Mesenchymal stem cell (in vitro differentiated cells and primary cell): ENCODE measurements around the gene SLC25A45.

ENCODE experiments used
- DNase-seq: peaks from one replicate; pipeline ENCODE4 v3.0.0-alpha.2; 2013
- H2AFZ ChIP-seq: one replicate; pipeline ENCODE4 v1.6.1; 2013; ENCODE audit warnings: low read depth, mild to moderate bottlenecking, control low read depth, inconsistent platforms, low read length, moderate library complexity
- H2AK5ac ChIP-seq: 2 replicates; pipeline ENCODE4 v1.6.1; 2013; ENCODE audit warnings: low read length, moderate library complexity, mild to moderate bottlenecking, inconsistent platforms; ENCODE audit not compliant: severe bottlenecking
- H2BK120ac ChIP-seq: one replicate; pipeline ENCODE4 v1.6.1; 2013; ENCODE audit warnings: low read depth, mild to moderate bottlenecking, inconsistent platforms, low read length, moderate library complexity
- H2BK12ac ChIP-seq, 2 experiments: one replicate each; pipeline ENCODE4 v1.6.1; 2013; ENCODE audit warnings: inconsistent platforms in 2 of 2, low read length in 2 of 2, mild to moderate bottlenecking in 2 of 2, moderate library complexity in 2 of 2, control low read depth in 1 of 2
- H2BK15ac ChIP-seq: one replicate; pipeline ENCODE4 v1.6.1; 2013; ENCODE audit warnings: mild to moderate bottlenecking, low read depth, inconsistent platforms; ENCODE audit not compliant: poor library complexity, severe bottlenecking
- H2BK5ac ChIP-seq: 2 replicates; pipeline ENCODE4 v1.6.1; 2013; ENCODE audit warnings: low read depth, mild to moderate bottlenecking, low read length, control low read depth, inconsistent platforms; ENCODE audit not compliant: poor library complexity, severe bottlenecking
- H3K14ac ChIP-seq, 2 experiments: one replicate each; pipeline ENCODE4 v1.6.1; 2013; ENCODE audit warnings: inconsistent platforms in 2 of 2, low read length in 2 of 2, control low read depth in 1 of 2, mild to moderate bottlenecking in 1 of 2, moderate library complexity in 1 of 2
- H3K18ac ChIP-seq, 2 experiments: one replicate each; pipeline ENCODE4 v1.6.1; 2013; ENCODE audit warnings: inconsistent platforms in 2 of 2, low read length in 2 of 2, control low read depth in 1 of 2, low read depth in 1 of 2, mild to moderate bottlenecking in 1 of 2
- H3K23ac ChIP-seq, 2 experiments: one replicate each; pipeline ENCODE4 v1.6.1; 2013; ENCODE audit warnings: inconsistent platforms in 2 of 2, low read length in 2 of 2, mild to moderate bottlenecking in 2 of 2, moderate library complexity in 2 of 2, control low read depth in 1 of 2
- H3K27ac ChIP-seq: 2 replicates; pipeline ENCODE4 v1.5.1; 2013; ENCODE audit warnings: mild to moderate bottlenecking, moderate library complexity, low read length, control low read depth, inconsistent platforms; ENCODE audit not compliant: poor library complexity, severe bottlenecking
- H3K27me3 ChIP-seq, 2 experiments: 2 replicates each; pipeline versions ENCODE4 v1.6.1 to v1.7.0; 2013; ENCODE audit warnings: low read length in 2 of 2, mild to moderate bottlenecking in 2 of 2, moderate library complexity in 2 of 2, control low read depth in 1 of 2, inconsistent platforms in 1 of 2; ENCODE audit not compliant: control insufficient read depth in 1 of 2, insufficient read depth in 1 of 2
- H3K36me3 ChIP-seq, 2 experiments: 2 replicates each; pipeline versions ENCODE4 v1.6.1 to v1.7.0; 2013; ENCODE audit warnings: low read length in 2 of 2, control low read depth in 1 of 2, inconsistent platforms in 1 of 2, low read depth in 1 of 2, mild to moderate bottlenecking in 1 of 2; ENCODE audit not compliant: insufficient read depth in 2 of 2, control insufficient read depth in 1 of 2
- H3K4ac ChIP-seq, 2 experiments: one replicate each; pipeline ENCODE4 v1.6.1; 2013; ENCODE audit warnings: inconsistent platforms in 2 of 2, low read length in 2 of 2, mild to moderate bottlenecking in 2 of 2, moderate library complexity in 2 of 2, control low read depth in 1 of 2, low read depth in 1 of 2
- H3K4me1 ChIP-seq: 2 replicates; pipeline ENCODE4 v1.6.1; 2013; ENCODE audit warnings: low read depth, low read length, control low read depth; ENCODE audit not compliant: control insufficient read depth, insufficient read depth
- H3K4me2 ChIP-seq: 2 replicates; pipeline ENCODE4 v1.6.1; 2013; ENCODE audit warnings: low read length, mild to moderate bottlenecking, inconsistent platforms; ENCODE audit not compliant: poor library complexity, severe bottlenecking
- H3K4me3 ChIP-seq, 2 experiments: 2 replicates each; pipeline versions ENCODE4 v1.5.1 to v1.7.0; 2013; ENCODE audit warnings: low read length in 2 of 2, mild to moderate bottlenecking in 2 of 2, control low read depth in 1 of 2, low read depth in 1 of 2; ENCODE audit not compliant: insufficient read depth in 1 of 2
- H3K79me1 ChIP-seq: replicated peaks from 2 replicates; pipeline ENCODE4 v1.6.1; 2013; ENCODE audit warnings: mild to moderate bottlenecking, control low read depth, low read length, inconsistent platforms; ENCODE audit not compliant: poor library complexity, severe bottlenecking
- H3K9ac ChIP-seq: 2 replicates; pipeline ENCODE4 v1.7.0; 2013; ENCODE audit warnings: mild to moderate bottlenecking, low read length, moderate library complexity
- H3K9me3 ChIP-seq: 2 replicates; pipeline ENCODE4 v1.7.0; 2013; ENCODE audit warnings: mild to moderate bottlenecking, low read length; ENCODE audit not compliant: control insufficient read depth
- H4K8ac ChIP-seq: one replicate; pipeline ENCODE4 v1.6.1; 2013; ENCODE audit warnings: inconsistent platforms, mild to moderate bottlenecking, low read length, moderate library complexity
- H4K91ac ChIP-seq: one replicate; pipeline ENCODE4 v1.6.1; 2013; ENCODE audit warnings: mild to moderate bottlenecking, low read length, inconsistent platforms
- WGBS: methylation state at CpG from one replicate; pipeline ENCODE4 v1.1.7; 2013; ENCODE audit warnings: mixed read lengths; 5-methylcytosine and 5-hydroxymethylcytosine counted together

SLC25A45 gene

DNA sequence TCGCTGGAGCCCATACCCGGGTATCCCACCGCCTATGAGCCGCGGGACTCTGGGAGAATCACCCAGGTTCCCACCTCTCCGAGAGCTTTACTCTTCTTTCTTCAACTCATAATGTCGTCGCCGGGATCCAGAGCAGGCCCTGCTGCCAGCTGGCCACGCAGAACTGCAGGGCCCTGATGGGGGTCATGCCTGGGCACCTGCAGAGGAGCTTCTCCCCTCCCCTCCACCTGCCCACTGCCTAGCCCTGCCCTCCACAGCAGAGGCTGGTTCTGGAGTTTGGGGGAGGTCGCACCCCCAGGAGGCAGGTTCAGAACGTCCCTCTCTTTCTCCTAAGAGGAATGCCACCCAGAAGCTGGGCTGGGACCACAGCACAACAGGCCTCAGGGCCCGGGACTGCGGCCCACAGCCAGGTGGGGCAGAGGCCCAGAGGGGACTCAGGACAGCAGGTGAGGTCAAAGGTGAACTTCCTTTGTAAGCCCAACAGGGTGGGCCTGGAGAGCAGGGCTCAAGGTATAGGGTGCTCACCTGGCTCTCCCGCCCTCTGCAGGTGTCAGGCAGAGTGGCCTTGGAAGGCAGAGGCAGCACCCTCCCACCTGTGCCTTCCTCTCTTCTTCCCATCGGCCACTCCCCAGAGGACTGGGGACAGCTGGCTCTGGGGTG lies 1.9 kb downstream of the SLC25A45 start:
- Histone ChIP-seq H3K4me1 (peaks cover 57% of the 10 kb centered on the region), H2BK15ac (peak overlapping the region; percentile 95), H3K9ac (no peak overlapping the region), H4K8ac (peak overlapping the region; percentile 37), H3K9me3 (no peaks in the 10 kb centered on the region), H3K27ac (no peak overlapping the region), H2BK12ac (peak overlapping the region; percentile 49 to 98), H3K4me2 (no peak overlapping the region), H2AFZ (no peak overlapping the region), H3K23ac (no peak overlapping the region), H2BK5ac (no peak overlapping the region), H3K27me3 (no peaks in the 10 kb centered on the region), H4K91ac (peak overlapping the region; percentile 90), H3K14ac (peak overlapping the region in 1 of 2 experiments; percentile 93), H3K79me1 (peaks cover 11% of the 10 kb centered on the region), H3K4me3 (no peak overlapping the region), H3K4ac (peak overlapping the region in 1 of 2 experiments; percentile 26), H2AK5ac (peak overlapping the region; percentile 80), H3K36me3 (no peaks in the 10 kb centered on the region), H2BK120ac (peak overlapping the region; percentile 56), H3K18ac (peak overlapping the region; percentile 8 to 13)
- DNase-seq, result no peak
- 96% methylated on average over 16 of the region's 16 CpGs for WGBS

DNA sequence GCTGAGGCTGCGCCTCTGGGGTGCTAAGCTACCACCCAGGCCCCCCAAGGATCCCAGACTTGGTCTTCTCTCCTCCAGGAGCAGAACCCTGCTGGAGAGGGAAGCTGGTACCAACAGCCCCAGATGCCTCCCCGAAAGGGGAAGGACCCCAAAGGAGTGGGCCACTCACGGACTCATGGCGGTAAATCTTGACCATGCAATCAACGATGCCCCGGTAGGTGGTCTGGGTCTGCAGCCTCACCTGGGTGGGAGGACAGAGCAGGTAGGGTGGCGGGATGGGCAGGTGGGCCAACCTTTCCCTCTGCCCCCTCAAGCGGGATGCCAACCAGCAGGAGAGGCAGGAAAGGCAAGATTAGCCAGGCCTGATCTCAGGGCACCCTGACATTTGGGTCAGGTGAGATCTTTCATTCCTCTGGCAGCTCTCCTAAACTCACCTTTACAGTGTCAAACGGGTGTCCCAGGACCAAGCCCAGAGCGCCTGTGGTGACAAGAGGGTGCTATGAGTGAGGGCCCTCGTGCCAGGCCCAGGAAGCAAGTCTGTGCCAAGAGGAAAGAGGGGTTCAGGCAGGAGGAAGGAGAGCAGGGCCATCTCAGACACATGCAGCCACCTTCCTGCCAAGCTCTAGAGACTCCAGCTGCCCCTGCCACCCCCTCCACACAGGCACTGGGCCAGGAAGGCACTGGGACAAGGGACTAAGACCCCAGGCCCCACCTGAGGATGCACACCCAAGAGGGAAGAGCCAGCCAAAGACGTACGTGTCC lies 2.6 kb downstream of the SLC25A45 start:
- Histone ChIP-seq H2BK120ac (peak overlapping the region; percentile 56), H3K23ac (peak overlapping the region in 1 of 2 experiments; percentile 19), H3K9ac (no peak overlapping the region), H3K18ac (peak overlapping the region in 1 of 2 experiments; percentile 63), H3K4me2 (no peak overlapping the region), H2AFZ (no peak overlapping the region), H2BK5ac (no peak overlapping the region), H3K9me3 (no peaks in the 10 kb centered on the region), H3K4me3 (no peak overlapping the region), H3K36me3 (no peaks in the 10 kb centered on the region), H3K14ac (peak overlapping the region in 1 of 2 experiments; percentile 44), H3K4me1 (peaks cover 52% of the 10 kb centered on the region), H3K79me1 (peaks cover 11% of the 10 kb centered on the region), H2BK15ac (peak overlapping the region; percentile 95), H2AK5ac (peak overlapping the region; percentile 38), H4K91ac (peak overlapping the region; percentile 43), H3K27me3 (no peaks in the 10 kb centered on the region), H4K8ac (no peak overlapping the region), H2BK12ac (peak overlapping the region; percentile 12 to 98), H3K27ac (no peak overlapping the region), H3K4ac (peak overlapping the region in 1 of 2 experiments; percentile 26)
- 92% methylated on average over 11 of the region's 13 CpGs for WGBS
- no peak for DNase-seq

DNA sequence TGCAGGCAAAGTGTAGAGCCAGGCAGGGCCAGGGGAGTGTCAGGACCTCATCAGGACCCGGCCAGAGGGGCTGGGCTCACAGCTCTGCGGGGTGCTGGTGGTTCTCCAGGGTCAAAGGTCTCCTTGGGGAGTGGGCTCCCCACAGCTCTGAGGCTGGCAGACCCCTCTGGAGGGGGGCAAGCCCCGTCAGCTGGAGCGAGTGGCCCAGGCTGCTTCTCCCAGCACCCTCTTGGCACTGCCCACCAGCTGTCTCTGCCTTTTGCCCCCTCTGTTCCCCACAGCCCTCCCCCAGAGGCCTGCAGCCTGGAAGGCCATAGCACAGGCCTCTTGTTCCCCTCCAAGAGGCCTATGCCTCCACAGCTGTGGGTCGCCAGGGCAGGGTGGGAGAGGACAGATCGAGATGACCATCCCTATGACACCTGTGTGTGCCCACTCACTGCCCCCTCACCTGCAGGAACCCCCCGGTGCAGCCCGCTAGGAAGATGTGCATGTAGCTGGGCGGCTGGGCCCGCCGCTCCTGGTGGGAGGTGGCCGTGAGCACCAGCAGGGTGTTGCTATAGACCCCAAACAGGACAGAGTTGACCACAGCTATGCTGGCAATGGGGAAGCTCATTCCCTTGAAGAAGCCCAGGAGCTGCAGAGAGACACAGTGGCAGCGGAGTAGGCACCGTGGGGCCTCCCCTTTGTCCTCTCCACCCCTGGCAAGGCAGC lies 3.4 kb downstream of the SLC25A45 start:
- no peak overlapping the region for H2BK5ac ChIP-seq
- no peak for DNase-seq
- H3K23ac ChIP-seq, result peak overlapping the region in 1 of 2 experiments; percentile 19
- H4K91ac ChIP-seq, result peak overlapping the region; percentile 74
- H3K14ac ChIP-seq, result no peak overlapping the region
- H3K27me3 ChIP-seq, result no peaks in the 10 kb centered on the region
- H3K9ac ChIP-seq, result no peak overlapping the region
- H3K9me3 ChIP-seq, result no peaks in the 10 kb centered on the region
- H2BK12ac ChIP-seq, result peak overlapping the region; percentile 38 to 88
- H4K8ac ChIP-seq, result no peak overlapping the region
- H3K4me1 ChIP-seq, result peaks cover 51% of the 10 kb centered on the region
- no peak overlapping the region for H3K27ac ChIP-seq
- H3K4me2 ChIP-seq, result no peak overlapping the region
- H3K4me3 ChIP-seq, result no peak overlapping the region
- no peak overlapping the region for H2AFZ ChIP-seq
- WGBS, result 93% methylated on average over 14 of the region's 14 CpGs
- H2BK120ac ChIP-seq, result no peak overlapping the region
- H3K79me1 ChIP-seq, result peaks cover 11% of the 10 kb centered on the region
- peak overlapping the region; percentile 40 for H2AK5ac ChIP-seq
- H2BK15ac ChIP-seq, result no peak overlapping the region
- peak overlapping the region; percentile 7 to 63 for H3K18ac ChIP-seq
- H3K4ac ChIP-seq, result peak overlapping the region in 1 of 2 experiments; percentile 15
- H3K36me3 ChIP-seq, result no peaks in the 10 kb centered on the region
